GM06990 (cell line): ENCODE data around the gene AKT1S1.

ENCODE experiments used
- DNase-seq: peaks from one replicate; pipeline ENCODE4 v3.0.0-alpha.2; 2011; ENCODE audit not compliant: insufficient read length; ENCODE audit errors: extremely low read depth
- H3K27me3 ChIP-seq: replicated peaks from 2 replicates; pipeline ENCODE4 v1.6.0; 2011; ENCODE audit warnings: low read length; ENCODE audit not compliant: control insufficient read depth, insufficient read depth
- H3K36me3 ChIP-seq: 2 replicates; pipeline ENCODE4 v1.5.1; 2011; ENCODE audit warnings: low read length; ENCODE audit not compliant: control insufficient read depth, insufficient read depth
- H3K4me3 ChIP-seq: replicated peaks from 2 replicates; pipeline ENCODE4 v1.5.1; 2011; ENCODE audit warnings: low read depth, mild to moderate bottlenecking, control low read depth, low read length
- CTCF ChIP-seq: IDR thresholded peaks from 2 replicates; pipeline ENCODE4 v1.5.1; 2011; ENCODE audit warnings: low read length, control low read depth, mild to moderate bottlenecking, inconsistent platforms; ENCODE audit not compliant: insufficient read depth, poor library complexity, severe bottlenecking

Gene AKT1S1

GRCh38 chr19:49895566-49896297, 18.6 kb upstream of the AKT1S1 start:
- no peak for DNase-seq
- TF ChIP-seq CTCF, result peak; percentile 4
- Histone ChIP-seq H3K4me3 (peak overlapping the region; percentile 80), H3K36me3 (peaks cover 15% of the 10 kb centered on the region), H3K27me3 (no peaks in the 10 kb centered on the region)

DNA sequence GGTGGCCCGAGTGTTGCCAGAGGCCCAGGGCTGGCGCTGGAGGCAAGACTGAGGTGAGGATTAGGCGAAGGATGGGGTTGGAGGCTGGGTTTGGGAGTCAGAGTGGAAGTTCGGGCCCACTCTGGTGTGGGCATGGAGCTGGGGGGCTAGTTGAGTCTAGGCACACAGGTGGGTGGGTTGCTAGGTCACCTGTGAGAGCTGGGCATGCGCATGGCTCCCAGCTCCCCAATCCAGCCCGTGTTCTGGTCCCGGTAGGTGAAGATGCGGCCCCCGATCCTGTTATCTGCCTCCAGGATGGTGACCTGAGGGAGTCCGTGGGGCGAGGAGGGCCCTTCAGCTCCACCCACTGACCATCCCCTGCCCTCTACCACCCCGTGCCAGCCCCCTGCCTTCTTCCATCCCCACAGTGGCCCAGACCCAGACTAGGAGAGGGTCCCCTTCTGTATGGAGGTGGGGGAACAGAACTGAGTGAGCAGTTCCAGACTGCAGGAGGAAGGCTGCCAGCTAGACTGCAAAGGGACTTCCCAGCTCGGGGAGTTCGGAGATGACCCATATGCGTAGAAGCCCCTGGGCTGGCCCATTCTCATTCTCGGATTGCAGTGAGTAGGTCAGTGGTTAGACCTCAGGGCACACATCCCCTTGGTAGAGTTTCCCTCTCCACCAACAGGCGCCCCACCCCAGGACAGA, 17.9 kb upstream of the AKT1S1 start:
- no peak for DNase-seq

DNA sequence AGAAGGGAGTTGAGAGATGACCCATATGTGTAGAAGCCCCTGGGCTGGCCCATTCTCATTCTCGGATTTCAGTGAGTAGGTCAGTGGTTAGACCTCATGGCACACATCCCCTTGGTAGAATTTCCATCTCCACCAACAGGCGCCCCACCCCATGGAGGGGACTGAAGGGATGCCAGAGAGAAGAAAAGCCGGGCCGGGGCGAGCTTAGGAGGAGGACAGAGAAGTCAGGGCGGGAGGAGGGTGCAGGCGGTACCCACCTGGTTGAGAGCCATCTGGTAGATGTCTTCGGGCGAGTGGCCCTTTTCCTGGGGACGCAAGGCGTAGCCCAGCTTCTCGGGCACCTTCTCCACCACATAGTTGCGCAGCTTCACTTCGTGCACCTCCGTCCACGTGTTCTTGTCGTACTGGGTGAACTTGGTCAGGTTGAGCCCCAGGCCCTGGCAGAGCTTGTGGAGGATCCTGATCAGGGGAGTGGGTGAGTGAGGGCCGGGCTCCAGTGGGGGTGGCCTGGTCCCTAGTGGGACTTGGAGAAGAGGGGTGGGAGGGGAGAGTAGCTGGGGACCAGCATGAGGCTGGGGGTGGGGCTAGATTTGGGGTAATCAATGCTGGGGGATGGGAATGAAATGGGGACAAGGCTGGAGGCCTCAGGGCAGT, 17.0 kb upstream of the AKT1S1 start:
- no peak for TF ChIP-seq CTCF
- Histone ChIP-seq H3K36me3 (peaks cover 27% of the 10 kb centered on the region), H3K4me3 (peak overlapping the region; percentile 80), H3K27me3 (no peaks in the 10 kb centered on the region)
- DNase-seq, result no peak

More for the DNA sequence above, 17.9 kb upstream of the AKT1S1 start:
- Histone ChIP-seq H3K4me3 (peak overlapping the region; percentile 80), H3K27me3 (no peaks in the 10 kb centered on the region), H3K36me3 (peaks cover 19% of the 10 kb centered on the region)
- TF ChIP-seq CTCF, result no peak

- no peak for DNase-seq
- H3K4me3 ChIP-seq, result peak overlapping the region; percentile 49
- no peaks in the 10 kb centered on the region for H3K27me3 ChIP-seq
- no peak for TF ChIP-seq CTCF
- peaks cover 29% of the 10 kb centered on the region for H3K36me3 ChIP-seq
These were observed 15.6 kb upstream of the AKT1S1 start for GRCh38 chr19:49892716-49893115.

DNA sequence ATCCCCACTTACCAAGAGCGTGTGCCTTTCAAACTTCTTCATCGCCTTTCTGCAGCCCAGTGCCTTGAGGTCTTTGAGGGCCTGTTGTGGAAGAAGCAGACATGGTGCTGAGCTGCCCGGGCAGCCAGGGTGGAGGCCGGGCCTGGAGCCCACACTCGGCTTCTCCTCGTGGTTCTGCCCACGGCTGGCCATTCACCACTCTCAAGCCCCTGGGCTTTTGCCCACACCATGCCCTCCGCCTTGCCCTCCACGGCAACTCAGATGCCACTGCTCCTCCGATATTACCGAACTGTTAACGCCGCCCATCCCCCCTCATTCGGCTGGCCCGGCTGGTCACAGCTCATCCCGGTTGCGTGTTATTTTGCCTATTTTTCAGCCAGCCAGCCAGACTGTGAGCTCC, 14.2 kb upstream of the AKT1S1 start:
- Histone ChIP-seq H3K4me3 (no peak overlapping the region), H3K36me3 (peaks cover 29% of the 10 kb centered on the region), H3K27me3 (no peaks in the 10 kb centered on the region)
- TF ChIP-seq CTCF, result no peak
- no peak for DNase-seq
